ENCODE measurements around the gene LTA. TPM values are rescaled to one million over a fixed set of nuclear protein-coding genes. Genes with fewer than 3 reads are reported as not detected.

The LTA gene, protein sequence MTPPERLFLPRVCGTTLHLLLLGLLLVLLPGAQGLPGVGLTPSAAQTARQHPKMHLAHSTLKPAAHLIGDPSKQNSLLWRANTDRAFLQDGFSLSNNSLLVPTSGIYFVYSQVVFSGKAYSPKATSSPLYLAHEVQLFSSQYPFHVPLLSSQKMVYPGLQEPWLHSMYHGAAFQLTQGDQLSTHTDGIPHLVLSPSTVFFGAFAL
- under 1 TPM; 0.13 to 0.15 (median 0.14) TPM for polyA plus RNA-seq (ENCODE audit: insufficient read length in 3 of 3)

DNA sequence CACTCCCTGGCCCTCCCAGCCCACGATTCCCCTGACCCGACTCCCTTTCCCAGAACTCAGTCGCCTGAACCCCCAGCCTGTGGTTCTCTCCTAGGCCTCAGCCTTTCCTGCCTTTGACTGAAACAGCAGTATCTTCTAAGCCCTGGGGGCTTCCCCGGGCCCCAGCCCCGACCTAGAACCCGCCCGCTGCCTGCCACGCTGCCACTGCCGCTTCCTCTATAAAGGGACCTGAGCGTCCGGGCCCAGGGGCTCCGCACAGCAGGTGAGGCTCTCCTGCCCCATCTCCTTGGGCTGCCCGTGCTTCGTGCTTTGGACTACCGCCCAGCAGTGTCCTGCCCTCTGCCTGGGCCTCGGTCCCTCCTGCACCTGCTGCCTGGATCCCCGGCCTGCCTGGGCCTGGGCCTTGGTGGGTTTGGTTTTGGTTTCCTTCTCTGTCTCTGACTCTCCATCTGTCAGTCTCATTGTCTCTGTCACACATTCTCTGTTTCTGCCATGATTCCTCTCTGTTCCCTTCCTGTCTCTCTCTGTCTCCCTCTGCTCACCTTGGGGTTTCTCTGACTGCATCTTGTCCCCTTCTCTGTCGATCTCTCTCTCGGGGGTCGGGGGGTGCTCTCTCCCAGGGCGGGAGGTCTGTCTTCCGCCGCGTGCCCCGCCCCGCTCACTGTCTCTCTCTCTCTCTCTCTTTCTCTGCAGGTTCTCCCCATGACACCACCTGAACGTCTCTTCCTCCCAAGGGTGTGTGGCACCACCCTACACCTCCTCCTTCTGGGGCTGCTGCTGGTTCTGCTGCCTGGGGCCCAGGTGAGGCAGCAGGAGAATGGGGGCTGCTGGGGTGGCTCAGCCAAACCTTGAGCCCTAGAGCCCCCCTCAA is at the start of gene LTA:
Gene LTA (plus strand): TSS at position 249 of the 871 bp plus-strand sequence. CDS start 454 bp downstream, at position 703.
- no peak for DNase-seq (ENCODE audit: low read depth in 3 of 3, low spot score in 2 of 3)

DNA sequence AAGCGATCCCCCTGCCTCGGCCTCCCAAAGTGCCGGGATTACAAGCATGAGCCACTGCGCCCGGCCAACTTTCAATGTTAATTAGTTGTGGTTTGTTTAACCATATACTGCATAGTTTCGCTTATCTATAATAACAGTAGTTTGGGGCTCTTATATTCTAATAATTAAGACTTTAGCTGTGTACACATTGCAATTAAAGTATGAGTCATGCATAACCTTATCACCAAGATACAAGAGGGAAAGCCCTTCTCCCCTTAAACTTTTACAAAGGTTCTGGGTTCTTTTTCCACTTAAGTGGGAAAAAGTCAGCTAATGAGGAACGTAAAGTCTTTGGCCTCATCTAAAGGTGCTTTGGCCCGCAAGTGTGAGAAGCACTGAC is 46.5 kb upstream of the LTA start:
- no peak for DNase-seq (ENCODE audit: low read depth in 3 of 3, low spot score in 2 of 3)

DNA sequence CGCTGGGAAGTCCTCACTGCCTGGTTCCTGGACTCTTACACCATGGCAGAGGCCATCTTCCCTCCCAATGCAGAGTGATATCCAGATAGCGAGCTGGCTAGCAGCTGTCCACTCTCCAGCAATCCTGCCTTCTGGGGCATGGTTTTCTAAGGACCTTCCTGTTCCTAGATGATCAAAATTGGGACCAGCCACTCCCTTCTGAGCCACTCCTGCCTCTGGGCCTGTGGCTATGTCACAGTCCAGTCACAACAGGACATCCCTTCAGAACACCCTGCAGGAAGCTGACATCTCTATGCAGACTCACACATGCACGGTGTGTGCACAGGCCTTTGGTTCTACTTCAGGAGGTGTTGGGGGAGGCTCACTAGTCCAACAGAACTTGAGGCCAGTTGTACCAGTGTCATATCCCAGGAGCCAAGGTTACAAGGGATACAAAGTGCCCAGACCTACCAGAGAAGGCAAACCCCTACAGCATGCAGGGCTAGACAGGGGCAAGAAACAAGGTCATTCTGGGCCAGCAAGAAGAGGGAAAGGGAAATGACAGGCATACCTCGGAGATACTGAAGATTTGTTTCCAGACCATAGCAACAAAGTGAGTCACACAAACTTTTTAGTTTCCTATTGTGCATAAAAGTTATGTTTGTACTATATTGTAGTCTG is 46.0 kb upstream of the LTA start:
- no peak for DNase-seq (ENCODE audit: low read depth in 3 of 3, low spot score in 2 of 3)

DNA sequence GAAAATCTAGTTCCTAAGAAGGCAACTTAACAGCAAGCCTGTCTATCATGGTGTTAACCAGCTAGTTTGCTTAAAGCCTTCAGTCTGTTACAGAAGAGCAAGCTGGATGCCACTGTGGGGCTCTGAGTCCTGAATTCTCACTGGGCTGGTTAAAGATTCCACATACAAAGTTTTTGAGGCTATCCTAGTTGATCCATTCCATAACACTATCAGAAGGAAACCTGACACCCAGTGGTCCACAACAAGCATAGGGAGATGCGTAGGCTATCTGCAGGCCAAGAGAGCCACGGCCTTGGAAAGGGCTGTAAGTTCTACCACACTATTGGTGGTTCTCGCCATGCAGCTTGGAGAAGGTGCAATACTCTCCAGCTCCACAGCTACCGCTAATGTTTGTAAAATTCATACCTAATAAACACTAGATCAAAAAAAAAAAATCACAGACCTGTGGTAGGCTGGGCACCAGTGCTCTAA is 43.7 kb upstream of the LTA start:
- DNase-seq (ENCODE audit: low read depth in 3 of 3, low spot score in 2 of 3) = no peak

DNA sequence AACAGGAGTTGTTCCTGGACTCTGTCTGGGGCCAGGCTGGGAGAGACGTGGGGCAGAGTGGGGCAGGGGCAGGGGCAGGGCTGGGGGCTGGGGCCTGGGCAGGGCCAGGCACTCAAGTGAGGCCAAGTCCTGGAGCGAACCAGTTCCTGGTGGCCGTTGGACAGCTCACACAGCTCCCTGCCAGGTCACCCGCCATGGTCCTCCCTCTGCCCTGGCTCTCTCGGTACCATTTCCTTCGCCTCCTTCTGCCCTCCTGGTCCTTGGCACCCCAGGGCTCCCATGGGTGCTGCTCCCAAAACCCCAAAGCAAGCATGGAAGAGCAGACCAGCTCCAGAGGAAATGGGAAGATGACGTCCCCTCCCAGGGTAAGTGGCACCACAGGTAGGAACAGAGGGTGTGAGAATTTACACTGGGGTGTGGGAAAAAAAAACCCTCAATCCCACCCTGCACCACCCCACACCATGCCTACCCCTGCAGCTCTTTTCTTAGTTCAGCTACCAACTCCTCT is 43.2 kb upstream of the LTA start, which contains the start of gene MCCD1:
Gene MCCD1 (plus strand): TSS at position 142 of the 508 bp plus-strand sequence. CDS start 53 bp downstream, at position 195.
- DNase-seq (ENCODE audit: low read depth in 3 of 3, low spot score in 2 of 3) = no peak

DNA sequence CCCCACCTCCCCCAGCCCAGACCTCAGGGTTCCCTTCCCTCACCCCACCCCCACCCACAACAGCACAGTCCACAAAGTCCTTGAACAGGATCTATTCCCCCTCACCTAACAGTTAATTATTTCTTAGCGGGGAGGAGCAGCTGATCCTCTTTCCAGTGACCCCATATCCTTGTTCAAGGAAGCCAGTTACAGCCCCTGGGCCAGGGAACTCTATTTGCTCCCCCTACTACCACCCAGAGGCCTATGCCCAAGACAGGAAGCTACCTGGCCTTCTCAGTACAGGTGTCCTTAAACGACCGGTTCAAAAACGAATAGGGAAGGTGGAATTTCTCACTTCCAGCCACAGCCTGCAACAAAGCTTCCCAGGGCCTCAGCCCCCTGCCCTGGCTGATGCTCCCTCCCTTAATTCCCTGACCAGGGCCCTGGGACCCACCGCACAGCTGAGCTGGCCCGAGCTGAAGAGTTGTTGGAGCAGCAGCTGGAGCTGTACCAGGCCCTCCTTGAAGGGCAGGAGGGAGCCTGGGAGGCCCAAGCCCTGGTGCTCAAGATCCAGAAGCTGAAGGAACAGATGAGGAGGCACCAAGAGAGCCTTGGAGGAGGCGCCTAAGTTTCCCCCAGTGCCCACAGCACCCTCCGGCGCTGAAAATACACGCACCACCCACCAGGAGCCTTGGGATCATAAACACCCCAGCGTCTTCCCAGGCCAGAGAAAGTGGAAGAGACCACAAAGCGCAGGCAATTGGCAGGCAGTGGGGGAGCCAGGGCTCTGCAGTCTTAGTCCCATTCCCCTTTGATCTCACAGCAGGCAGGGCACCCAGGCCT is 42.5 kb upstream of the LTA start:
- no peak for DNase-seq (ENCODE audit: low read depth in 3 of 3, low spot score in 2 of 3)

DNA sequence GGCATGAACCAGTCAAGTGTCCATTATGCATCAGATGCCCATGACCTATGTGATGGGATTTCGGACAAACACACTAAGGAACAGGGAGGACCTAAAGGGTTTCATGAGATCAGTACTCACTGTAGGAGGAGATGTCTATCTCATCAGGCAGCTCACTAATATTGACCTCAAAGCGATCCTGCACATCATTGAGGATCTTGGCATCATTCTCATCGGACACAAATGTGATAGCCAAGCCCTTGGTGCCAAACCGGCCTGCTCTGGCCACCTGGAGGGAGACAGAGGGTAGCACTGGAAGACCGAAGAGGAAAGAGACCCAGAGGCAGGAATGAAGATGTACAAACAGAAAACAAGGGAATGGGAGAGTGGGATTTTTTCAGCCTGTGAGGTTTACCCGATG is 41.4 kb upstream of the LTA start:
- no peak for DNase-seq (ENCODE audit: low read depth in 3 of 3, low spot score in 2 of 3)

DNA sequence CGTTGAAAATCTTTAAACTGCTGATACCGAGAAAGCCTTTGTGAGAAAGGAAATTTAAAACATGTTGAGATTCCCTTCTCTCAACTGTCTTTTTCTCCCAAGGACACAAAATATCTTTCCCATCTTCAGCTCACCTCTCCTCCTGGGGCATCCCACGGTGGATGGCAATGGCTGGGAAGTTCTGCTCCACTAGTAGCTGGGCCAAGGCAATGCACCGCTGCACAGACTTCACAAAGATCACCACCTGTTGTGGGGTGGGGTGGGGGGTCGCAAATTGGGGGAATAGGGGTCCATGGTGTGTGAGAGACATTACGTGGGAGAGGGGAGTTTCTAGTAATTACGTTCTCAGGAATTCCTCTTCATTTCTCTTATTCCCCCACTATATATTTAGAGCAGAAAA is 40.9 kb upstream of the LTA start:
- DNase-seq (ENCODE audit: low read depth in 3 of 3, low spot score in 2 of 3) = no peak

DNA sequence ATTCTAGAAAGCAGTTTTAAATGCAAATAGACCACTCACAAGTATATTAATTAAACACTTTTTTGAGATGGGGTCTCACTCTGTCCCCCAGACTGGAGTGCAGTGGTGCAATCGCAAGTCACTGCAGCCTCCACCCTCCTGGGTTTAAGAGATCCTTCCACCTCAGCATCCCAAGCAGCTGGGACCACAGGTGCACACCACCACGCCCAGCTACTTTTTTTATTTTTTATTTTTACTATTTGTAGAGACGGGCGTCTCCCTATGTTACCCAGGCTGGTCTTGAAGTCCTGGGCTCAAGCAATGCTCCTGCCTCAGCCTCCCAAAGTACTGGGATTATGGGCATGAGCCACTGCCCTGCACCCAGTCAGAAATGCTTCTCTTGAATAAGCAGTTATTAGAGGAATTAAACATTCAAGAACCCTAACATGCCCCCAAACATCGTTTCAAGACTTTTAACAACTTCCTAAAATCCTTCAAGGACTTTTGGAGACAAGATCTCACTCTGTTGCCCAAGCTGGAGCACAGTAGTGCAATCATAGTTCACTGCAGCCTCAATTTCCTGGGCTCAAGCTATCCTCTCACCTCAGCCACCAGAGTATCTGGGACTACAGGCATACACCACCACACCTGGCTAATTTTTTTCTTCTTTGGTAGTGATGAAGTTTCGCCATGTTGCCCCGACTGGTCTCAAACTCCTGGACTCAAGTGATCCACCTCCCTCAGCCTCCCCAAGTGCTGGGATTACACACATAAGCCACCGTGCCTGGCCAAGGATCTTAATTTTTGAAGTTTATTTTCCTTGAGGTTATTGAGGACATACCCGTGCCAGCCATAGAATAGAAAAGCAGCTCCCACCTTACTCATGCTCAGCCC is 40.1 kb upstream of the LTA start:
- no peak for DNase-seq (ENCODE audit: low read depth in 3 of 3, low spot score in 2 of 3)

DNA sequence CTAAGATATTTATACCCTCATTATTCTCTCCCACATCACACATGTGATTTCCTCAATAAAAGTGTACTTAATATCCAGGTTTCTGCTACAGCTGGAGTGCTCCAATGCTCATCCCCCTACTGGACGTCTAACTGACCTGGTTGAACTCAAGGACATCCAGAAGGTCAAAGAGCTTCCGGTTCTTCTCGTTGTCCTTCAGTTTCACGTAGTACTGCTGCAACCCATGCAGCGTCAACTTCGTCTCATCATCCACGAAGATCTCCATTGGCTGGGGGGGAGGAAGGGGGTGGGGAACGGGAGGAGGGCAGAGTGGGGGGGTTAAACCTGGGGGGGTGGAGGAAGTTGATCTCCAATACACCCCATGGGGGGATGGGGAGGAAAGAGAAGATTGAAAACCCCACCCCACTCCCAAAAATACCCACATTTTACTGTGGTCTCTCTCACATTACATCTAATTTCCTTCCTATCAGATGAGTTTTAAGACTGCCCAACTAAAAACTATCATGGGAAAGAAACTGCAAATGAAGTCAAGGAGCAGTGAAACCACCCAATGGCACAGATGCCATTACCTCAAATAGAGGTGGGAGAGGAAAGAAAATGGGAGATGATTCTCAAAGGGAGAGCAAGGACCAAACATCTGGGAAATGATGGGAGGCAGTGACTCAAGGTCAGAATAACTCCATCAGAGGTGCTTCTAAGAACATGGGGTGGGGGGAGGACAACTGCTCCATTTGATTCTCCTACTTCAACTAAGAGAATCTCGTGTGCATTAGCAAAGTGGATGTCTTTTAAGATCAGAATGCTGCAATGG is 39.2 kb upstream of the LTA start:
- DNase-seq (ENCODE audit: low read depth in 3 of 3, low spot score in 2 of 3) = no peak

DNA sequence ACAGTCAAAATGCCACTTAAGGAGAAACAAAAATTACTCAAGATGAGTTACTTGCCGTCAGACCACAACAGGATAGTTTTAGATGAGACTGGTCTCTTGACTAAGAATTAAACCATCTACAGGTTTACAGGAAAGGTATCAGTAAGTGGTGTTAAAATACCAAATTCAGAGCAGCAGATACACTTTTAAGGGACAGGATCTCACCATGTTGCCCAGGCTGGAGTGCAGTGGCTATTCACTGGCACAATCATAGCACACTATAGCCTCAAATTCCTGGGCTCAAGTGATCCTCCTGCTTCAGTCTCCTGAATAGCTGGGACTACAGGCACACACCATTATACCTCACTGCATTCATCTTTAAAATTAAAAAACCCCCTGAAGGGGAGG is 38.6 kb upstream of the LTA start:
- no peak for DNase-seq (ENCODE audit: low read depth in 3 of 3, low spot score in 2 of 3)

DNA sequence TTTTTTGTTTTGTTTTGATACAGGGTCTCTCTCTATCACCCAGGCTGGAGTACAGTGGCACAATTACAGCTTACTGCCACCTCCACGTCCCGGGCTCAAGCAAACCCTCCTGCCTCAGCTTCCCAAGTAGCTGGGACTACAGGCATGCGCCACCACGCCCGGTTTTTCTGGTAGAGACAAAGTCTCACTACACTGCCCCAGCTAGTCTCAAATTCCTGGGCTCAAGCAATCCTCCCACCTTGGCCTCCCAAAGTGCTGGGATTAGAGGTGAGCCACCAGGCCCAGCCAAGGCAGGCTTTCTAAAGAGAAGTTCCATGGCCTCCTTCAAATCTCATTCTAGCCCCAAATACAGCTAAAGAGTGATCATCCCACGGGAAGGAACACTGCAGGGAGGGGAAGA is 38.1 kb upstream of the LTA start:
- DNase-seq (ENCODE audit: low read depth in 3 of 3, low spot score in 2 of 3) = no peak

DNA sequence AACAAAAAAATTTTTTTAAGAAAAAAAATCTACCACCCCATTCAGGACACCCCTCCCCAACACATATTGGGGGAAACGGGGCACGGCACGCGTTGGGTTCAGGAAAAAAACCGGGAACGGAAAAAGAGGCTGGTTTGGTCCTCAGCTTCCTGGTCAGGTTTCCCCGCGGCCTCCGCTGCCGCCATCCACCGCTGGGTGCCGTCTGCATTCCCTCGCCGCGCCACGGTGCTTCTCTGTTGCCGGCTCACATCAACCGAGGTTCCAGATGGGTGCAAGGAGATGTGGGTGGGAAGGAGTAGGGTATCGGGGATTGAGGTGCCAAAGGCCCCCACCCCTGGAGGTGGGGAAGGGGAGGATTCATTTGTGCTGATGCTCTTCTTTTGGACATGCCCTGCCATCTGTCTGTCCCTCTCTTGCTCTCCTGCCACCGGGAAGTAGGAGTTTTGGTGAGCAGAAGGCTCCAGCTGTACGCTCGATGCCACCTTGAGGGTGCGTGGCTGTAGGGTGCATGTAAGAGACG is 37.5 kb upstream of the LTA start:
- DNase-seq (ENCODE audit: low read depth in 3 of 3, low spot score in 2 of 3) = no peak

DNA sequence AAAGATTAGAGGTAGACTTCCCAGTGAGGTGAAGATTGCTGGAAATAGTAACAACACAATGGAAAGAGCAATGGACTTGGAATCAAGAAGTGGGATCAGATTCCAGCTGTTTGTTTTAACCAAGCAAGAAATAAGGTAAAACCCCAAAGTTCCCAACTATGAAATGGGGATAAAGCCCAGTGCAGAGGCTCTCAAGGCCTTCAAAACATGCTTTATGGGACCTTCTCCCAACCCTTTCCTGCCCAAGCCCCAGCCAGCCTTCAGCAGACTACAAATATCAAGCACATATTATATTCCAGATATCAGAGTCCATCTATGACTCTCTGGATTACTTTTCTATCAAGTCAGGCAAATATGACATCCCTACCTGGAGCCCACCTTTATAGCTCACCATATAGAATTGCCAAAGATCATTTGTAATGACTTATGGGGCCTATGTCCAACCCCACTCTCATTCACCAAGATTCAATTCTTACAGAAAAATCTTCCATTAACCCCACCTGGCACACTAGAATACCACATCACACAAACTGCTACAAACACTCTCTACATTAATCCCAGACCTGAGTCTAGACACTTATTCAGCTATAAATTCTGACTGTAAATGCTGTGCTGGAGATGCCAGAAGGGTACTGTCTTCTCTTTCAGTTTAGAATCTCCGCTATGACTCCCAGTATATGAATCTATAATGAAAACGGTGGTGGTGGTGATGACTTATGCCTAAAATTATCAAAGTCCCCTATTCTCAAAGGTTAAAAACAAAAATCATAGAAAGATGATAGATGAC is 36.4 kb upstream of the LTA start:
- DNase-seq (ENCODE audit: low read depth in 3 of 3, low spot score in 2 of 3) = no peak

DNA sequence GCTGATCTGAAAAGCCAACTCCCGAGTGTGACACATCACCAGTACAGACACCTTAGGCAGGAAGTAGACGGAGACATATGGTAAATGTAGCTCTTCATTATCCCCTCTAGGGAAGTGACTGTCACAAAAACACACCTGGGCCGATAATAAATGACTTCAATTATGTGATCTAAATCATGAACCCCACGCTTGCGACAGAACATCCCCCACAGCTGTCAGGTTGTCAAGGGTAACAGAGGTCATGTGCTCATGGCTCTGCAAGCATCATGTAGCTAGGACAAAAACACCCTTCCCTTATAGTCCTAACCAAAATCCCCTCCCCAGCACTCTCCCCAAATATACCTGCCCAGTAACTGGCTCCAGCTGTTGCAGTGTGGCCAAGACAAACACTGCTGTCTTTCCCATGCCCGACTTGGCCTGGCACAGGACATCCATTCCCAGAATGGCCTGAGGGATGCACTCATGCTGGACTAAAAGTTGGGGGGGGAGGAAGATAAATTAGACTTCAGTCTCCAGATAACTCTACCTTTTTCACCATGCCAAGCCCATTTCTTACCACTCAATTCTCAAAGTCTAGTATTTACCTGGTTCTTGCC is 33.2 kb upstream of the LTA start:
- DNase-seq (ENCODE audit: low read depth in 3 of 3, low spot score in 2 of 3) = no peak

DNA sequence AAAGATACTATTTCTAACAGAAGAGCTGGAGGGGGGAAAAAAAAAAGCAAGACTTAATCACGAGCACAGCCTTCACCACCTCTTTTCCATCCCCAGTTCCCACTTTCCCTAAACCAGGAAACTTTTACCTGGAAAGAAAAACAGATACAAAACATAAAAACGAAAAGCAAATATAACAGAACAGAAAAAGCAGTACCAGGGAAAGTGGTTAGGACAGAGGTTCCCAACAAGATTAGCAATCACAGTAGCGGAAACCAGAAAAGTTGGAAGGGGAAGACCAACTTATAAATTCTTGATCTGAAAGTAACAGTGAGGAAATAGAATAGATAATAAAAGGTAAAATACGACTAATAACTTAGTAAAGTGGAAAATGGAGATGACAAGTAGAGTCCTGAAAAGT is 31.4 kb upstream of the LTA start:
- DNase-seq (ENCODE audit: low read depth in 3 of 3, low spot score in 2 of 3) = no peak

DNA sequence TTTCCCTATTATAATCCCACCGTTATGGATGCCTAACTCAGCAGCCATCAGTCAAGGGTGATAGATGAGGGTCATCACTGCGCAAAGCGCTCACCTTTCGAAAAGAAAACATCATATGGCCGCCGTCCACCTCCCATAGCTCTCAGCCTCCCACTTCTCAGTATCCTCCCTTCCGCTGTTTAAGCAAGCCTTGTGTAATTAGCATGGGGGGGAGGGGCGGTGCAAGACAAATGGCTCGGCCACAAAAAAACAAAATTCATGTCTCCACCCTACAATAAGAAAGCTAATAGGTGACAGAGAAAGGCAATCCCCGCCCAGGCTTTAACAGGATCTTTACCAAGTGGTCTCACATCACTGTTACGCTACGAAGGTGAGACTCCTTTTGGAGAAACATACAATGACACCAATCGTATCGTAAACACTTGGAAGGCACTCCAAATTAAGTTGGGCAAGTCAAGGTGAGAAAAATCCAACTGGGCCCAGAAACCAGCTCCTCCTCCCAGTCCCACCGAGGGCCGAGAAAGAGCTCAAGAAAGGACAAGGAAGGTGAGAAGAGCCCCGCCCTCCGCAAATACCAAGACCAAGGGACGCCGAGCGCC is 30.9 kb upstream of the LTA start:
- DNase-seq (ENCODE audit: low read depth in 3 of 3, low spot score in 2 of 3) = peak in 1 of 3 donors; percentile 29

All from right renal cortex interstitium (tissue), 3 donors.